Stomach (tissue), 4 donors: ENCODE results near the gene THAP7.

Experiments used
- CTCF ChIP-seq, 7 experiments: fragments of 450-650 bp in 4 of 7; fragments of 200-600 bp in 3 of 7; sonication (generic) in 3 of 7; IDR thresholded peaks; one replicate each; pipeline ENCODE4 v1.5.1; 2016 to 2019; ENCODE audit warnings: antibody characterized with exemption in 7 of 7, control low read depth in 2 of 7, mild to moderate bottlenecking in 1 of 7
- EP300 ChIP-seq: sonication (generic); formaldehyde crosslinking; IDR thresholded peaks from one replicate; pipeline ENCODE4 v1.6.1; 2017; ENCODE audit warnings: antibody characterized with exemption
- POLR2AphosphoS5 ChIP-seq, 3 donors: sonication (generic); formaldehyde crosslinking; IDR thresholded peaks; one replicate each; pipeline ENCODE4 v1.6.1; 2016; ENCODE audit warnings: antibody characterized with exemption in 3 of 3

DNA sequence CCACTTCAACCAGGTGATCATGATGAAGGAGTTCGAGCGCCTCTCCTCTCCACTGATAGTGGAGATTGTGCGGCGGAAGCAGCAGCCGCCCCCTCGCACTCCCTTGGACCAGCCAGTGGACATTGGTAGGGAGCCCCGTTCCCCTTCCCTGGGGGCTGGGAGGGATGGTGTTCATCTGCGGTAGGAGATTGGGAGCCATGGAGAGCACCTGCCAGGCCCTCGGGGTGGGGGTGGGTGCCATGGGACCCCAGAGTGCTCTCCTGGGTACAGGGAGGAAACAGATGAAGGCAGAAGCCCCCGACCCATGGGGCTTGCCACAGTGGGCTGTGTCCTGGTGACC, 7.0 kb downstream of the THAP7 start:
- TF ChIP-seq CTCF (IDR thresholded peaks at IDR 0.05) (no peak), POLR2AphosphoS5 (IDR thresholded peaks at IDR 0.05) (no peak), EP300 (no peak)
